ENCODE results near the gene CORO2B.

CORO2B gene

GRCh38 chr15:68565726-68566125 lies 13.1 kb upstream of the CORO2B start:
- H3K27me3 ChIP-seq (ENCODE audit: low read depth, low read length): no peaks in the 10 kb centered on the region
- H3K4me3 ChIP-seq (ENCODE audit: low read depth in 1 of 2, low read length in 2 of 2): no peak overlapping the region

GRCh38 chr15:68566377-68566954 lies 12.3 kb upstream of the CORO2B start:
- Histone ChIP-seq H3K4me1 (ENCODE audit: control insufficient read depth in 1 of 2, insufficient read depth in 2 of 2, low read length in 2 of 2) (no peaks in the 10 kb centered on the region), H3K4me3 (ENCODE audit: low read depth in 1 of 2, low read length in 2 of 2) (no peak overlapping the region), H3K27ac (ENCODE audit: low read length) (no peak overlapping the region), H3K36me3 (ENCODE audit: control insufficient read depth in 1 of 2, insufficient read depth in 2 of 2, low read length in 2 of 2) (no peaks in the 10 kb centered on the region), H3K9me3 (ENCODE audit: control insufficient read depth in 1 of 2, low read length in 2 of 2) (no peaks in the 10 kb centered on the region), H3K27me3 (ENCODE audit: low read depth, low read length) (no peaks in the 10 kb centered on the region)

More at GRCh38 chr15:68565726-68566125, 13.1 kb upstream of the CORO2B start:
- Histone ChIP-seq H3K27ac (ENCODE audit: low read length) (no peak overlapping the region), H3K36me3 (ENCODE audit: control insufficient read depth in 1 of 2, insufficient read depth in 2 of 2, low read length in 2 of 2) (no peaks in the 10 kb centered on the region), H3K4me1 (ENCODE audit: control insufficient read depth in 1 of 2, insufficient read depth in 2 of 2, low read length in 2 of 2) (no peaks in the 10 kb centered on the region), H3K9me3 (ENCODE audit: control insufficient read depth in 1 of 2, low read length in 2 of 2) (no peaks in the 10 kb centered on the region)

- no peaks in the 10 kb centered on the region for H3K9me3 ChIP-seq (ENCODE audit: control insufficient read depth in 1 of 2, low read length in 2 of 2)
- H3K36me3 ChIP-seq (ENCODE audit: control insufficient read depth in 1 of 2, insufficient read depth in 2 of 2, low read length in 2 of 2): no peaks in the 10 kb centered on the region
- no peak overlapping the region for H3K27ac ChIP-seq (ENCODE audit: low read length)
- no peaks in the 10 kb centered on the region for H3K4me1 ChIP-seq (ENCODE audit: control insufficient read depth in 1 of 2, insufficient read depth in 2 of 2, low read length in 2 of 2)
- no peak overlapping the region for H3K4me3 ChIP-seq (ENCODE audit: low read depth in 1 of 2, low read length in 2 of 2)
- H3K27me3 ChIP-seq (ENCODE audit: low read depth, low read length): no peaks in the 10 kb centered on the region
Measured at GRCh38 chr15:68567345-68567744, 11.4 kb upstream of the CORO2B start.

GRCh38 chr15:68570974-68571373 lies 7.8 kb upstream of the CORO2B start:
- H3K27me3 ChIP-seq (ENCODE audit: low read depth, low read length): peaks cover 5% of the 10 kb centered on the region

GRCh38 chr15:68571582-68571981 lies 7.2 kb upstream of the CORO2B start:
- H3K4me1 ChIP-seq (ENCODE audit: control insufficient read depth in 1 of 2, insufficient read depth in 2 of 2, low read length in 2 of 2): no peaks in the 10 kb centered on the region
- no peaks in the 10 kb centered on the region for H3K36me3 ChIP-seq (ENCODE audit: control insufficient read depth in 1 of 2, insufficient read depth in 2 of 2, low read length in 2 of 2)
- no peaks in the 10 kb centered on the region for H3K9me3 ChIP-seq (ENCODE audit: control insufficient read depth in 1 of 2, low read length in 2 of 2)
- no peak overlapping the region for H3K27ac ChIP-seq (ENCODE audit: low read length)
- no peak overlapping the region for H3K4me3 ChIP-seq (ENCODE audit: low read depth in 1 of 2, low read length in 2 of 2)
- peaks cover 6% of the 10 kb centered on the region for H3K27me3 ChIP-seq (ENCODE audit: low read depth, low read length)

More at GRCh38 chr15:68570974-68571373, 7.8 kb upstream of the CORO2B start:
- Histone ChIP-seq H3K4me3 (ENCODE audit: low read depth in 1 of 2, low read length in 2 of 2) (no peak overlapping the region), H3K27ac (ENCODE audit: low read length) (no peak overlapping the region), H3K9me3 (ENCODE audit: control insufficient read depth in 1 of 2, low read length in 2 of 2) (no peaks in the 10 kb centered on the region), H3K36me3 (ENCODE audit: control insufficient read depth in 1 of 2, insufficient read depth in 2 of 2, low read length in 2 of 2) (no peaks in the 10 kb centered on the region), H3K4me1 (ENCODE audit: control insufficient read depth in 1 of 2, insufficient read depth in 2 of 2, low read length in 2 of 2) (no peaks in the 10 kb centered on the region)

GRCh38 chr15:68572309-68572708 lies 6.5 kb upstream of the CORO2B start:
- H3K9me3 ChIP-seq (ENCODE audit: control insufficient read depth in 1 of 2, low read length in 2 of 2): no peaks in the 10 kb centered on the region
- H3K27me3 ChIP-seq (ENCODE audit: low read depth, low read length): peaks cover 13% of the 10 kb centered on the region
- H3K36me3 ChIP-seq (ENCODE audit: control insufficient read depth in 1 of 2, insufficient read depth in 2 of 2, low read length in 2 of 2): no peaks in the 10 kb centered on the region
- H3K27ac ChIP-seq (ENCODE audit: low read length): no peak overlapping the region
- H3K4me3 ChIP-seq (ENCODE audit: low read depth in 1 of 2, low read length in 2 of 2): no peak overlapping the region
- H3K4me1 ChIP-seq (ENCODE audit: control insufficient read depth in 1 of 2, insufficient read depth in 2 of 2, low read length in 2 of 2): no peaks in the 10 kb centered on the region

- no peak overlapping the region for H3K4me3 ChIP-seq (ENCODE audit: low read depth in 1 of 2, low read length in 2 of 2)
- H3K27ac ChIP-seq (ENCODE audit: low read length): no peak overlapping the region
- no peaks in the 10 kb centered on the region for H3K36me3 ChIP-seq (ENCODE audit: control insufficient read depth in 1 of 2, insufficient read depth in 2 of 2, low read length in 2 of 2)
- peaks cover 3% of the 10 kb centered on the region in 2 donors for H3K4me1 ChIP-seq (ENCODE audit: control insufficient read depth in 1 of 2, insufficient read depth in 2 of 2, low read length in 2 of 2)
- H3K9me3 ChIP-seq (ENCODE audit: control insufficient read depth in 1 of 2, low read length in 2 of 2): no peaks in the 10 kb centered on the region
- peaks cover 16% of the 10 kb centered on the region for H3K27me3 ChIP-seq (ENCODE audit: low read depth, low read length)
Measured at GRCh38 chr15:68572921-68573320, 5.9 kb upstream of the CORO2B start.

- Histone ChIP-seq H3K9me3 (ENCODE audit: control insufficient read depth in 1 of 2, low read length in 2 of 2) (no peaks in the 10 kb centered on the region), H3K27ac (ENCODE audit: low read length) (no peak overlapping the region), H3K36me3 (ENCODE audit: control insufficient read depth in 1 of 2, insufficient read depth in 2 of 2, low read length in 2 of 2) (no peaks in the 10 kb centered on the region), H3K4me1 (ENCODE audit: control insufficient read depth in 1 of 2, insufficient read depth in 2 of 2, low read length in 2 of 2) (peaks cover 5 to 6% of the 10 kb centered on the region in 2 donors), H3K27me3 (ENCODE audit: low read depth, low read length) (peaks cover 22% of the 10 kb centered on the region), H3K4me3 (ENCODE audit: low read depth in 1 of 2, low read length in 2 of 2) (no peak overlapping the region)
Measured at GRCh38 chr15:68574046-68574445, 4.7 kb upstream of the CORO2B start.

- Histone ChIP-seq H3K27me3 (ENCODE audit: low read depth, low read length) (peaks cover 22% of the 10 kb centered on the region), H3K9me3 (ENCODE audit: control insufficient read depth in 1 of 2, low read length in 2 of 2) (no peaks in the 10 kb centered on the region), H3K4me1 (ENCODE audit: control insufficient read depth in 1 of 2, insufficient read depth in 2 of 2, low read length in 2 of 2) (peaks cover 5 to 8% of the 10 kb centered on the region in 2 donors), H3K4me3 (ENCODE audit: low read depth in 1 of 2, low read length in 2 of 2) (no peak overlapping the region), H3K36me3 (ENCODE audit: control insufficient read depth in 1 of 2, insufficient read depth in 2 of 2, low read length in 2 of 2) (no peaks in the 10 kb centered on the region), H3K27ac (ENCODE audit: low read length) (no peak overlapping the region)
Measured at GRCh38 chr15:68574629-68575028, 4.2 kb upstream of the CORO2B start.

GRCh38 chr15:68576235-68576892 lies 2.4 kb upstream of the CORO2B start:
- Histone ChIP-seq H3K27me3 (ENCODE audit: low read depth, low read length) (peaks cover 22% of the 10 kb centered on the region), H3K4me3 (ENCODE audit: low read depth in 1 of 2, low read length in 2 of 2) (no peak overlapping the region)

GRCh38 chr15:68578175-68578979 lies 416 bp upstream of the CORO2B start:
- Histone ChIP-seq H3K4me1 (ENCODE audit: control insufficient read depth in 1 of 2, insufficient read depth in 2 of 2, low read length in 2 of 2) (peaks cover 5 to 14% of the 10 kb centered on the region in 2 donors), H3K27me3 (ENCODE audit: low read depth, low read length) (peaks cover 22% of the 10 kb centered on the region), H3K36me3 (ENCODE audit: control insufficient read depth in 1 of 2, insufficient read depth in 2 of 2, low read length in 2 of 2) (no peaks in the 10 kb centered on the region), H3K9me3 (ENCODE audit: control insufficient read depth in 1 of 2, low read length in 2 of 2) (no peaks in the 10 kb centered on the region), H3K4me3 (ENCODE audit: low read depth in 1 of 2, low read length in 2 of 2) (peak overlapping the region; percentile 64 to 76), H3K27ac (ENCODE audit: low read length) (no peak overlapping the region)

More at GRCh38 chr15:68576235-68576892, 2.4 kb upstream of the CORO2B start:
- Histone ChIP-seq H3K9me3 (ENCODE audit: control insufficient read depth in 1 of 2, low read length in 2 of 2) (no peaks in the 10 kb centered on the region), H3K36me3 (ENCODE audit: control insufficient read depth in 1 of 2, insufficient read depth in 2 of 2, low read length in 2 of 2) (no peaks in the 10 kb centered on the region), H3K4me1 (ENCODE audit: control insufficient read depth in 1 of 2, insufficient read depth in 2 of 2, low read length in 2 of 2) (peaks cover 5 to 14% of the 10 kb centered on the region in 2 donors), H3K27ac (ENCODE audit: low read length) (no peak overlapping the region)
